GM23338 (cell line): ENCODE measurements around the gene KDR.

Experiments used
- CREB1 ChIP-seq: fragments of 250-450 bp; sonication (Bioruptor Pico); IDR thresholded peaks from 2 replicates; pipeline ENCODE4 v1.5.0; 2020; ENCODE audit warnings: low read depth, mild to moderate bottlenecking, moderate library complexity
- CTCF ChIP-seq, 2 experiments: fragments of 200-600 bp in 1 of 2; sonication (generic) in 1 of 2; conservative IDR thresholded peaks; 2 replicates each; pipeline versions ENCODE4 v1.5.1 to v1.6.1; 2016 to 2017; ENCODE audit warnings: antibody characterized with exemption in 2 of 2, low read depth in 2 of 2, mild to moderate bottlenecking in 2 of 2, moderate library complexity in 1 of 2
- ETS1 ChIP-seq: IDR thresholded peaks from 2 replicates; pipeline ENCODE4 v1.6.1; 2016; ENCODE audit warnings: antibody characterized with exemption
- EZH2 ChIP-seq: fragments of 200-600 bp; sonication (generic); IDR thresholded peaks from one replicate; pipeline ENCODE4 v1.8.0; 2017; ENCODE audit warnings: antibody characterized with exemption, mild to moderate bottlenecking, low read depth; ENCODE audit not compliant: unreplicated experiment
- POLR2AphosphoS5 ChIP-seq: IDR thresholded peaks from 2 replicates; pipeline ENCODE4 v1.6.1; 2016; ENCODE audit warnings: antibody characterized with exemption, low read depth
- REST ChIP-seq: IDR thresholded peaks from one replicate; pipeline ENCODE4 v1.6.1; 2018; ENCODE audit warnings: antibody characterized with exemption; ENCODE audit not compliant: unreplicated experiment
- ZNF331 ChIP-seq: fragments of 250-450 bp; sonication (Bioruptor Pico); IDR thresholded peaks from 2 replicates; pipeline ENCODE4 v1.5.0; 2020; ENCODE audit warnings: low read depth, mild to moderate bottlenecking, moderate library complexity

DNA sequence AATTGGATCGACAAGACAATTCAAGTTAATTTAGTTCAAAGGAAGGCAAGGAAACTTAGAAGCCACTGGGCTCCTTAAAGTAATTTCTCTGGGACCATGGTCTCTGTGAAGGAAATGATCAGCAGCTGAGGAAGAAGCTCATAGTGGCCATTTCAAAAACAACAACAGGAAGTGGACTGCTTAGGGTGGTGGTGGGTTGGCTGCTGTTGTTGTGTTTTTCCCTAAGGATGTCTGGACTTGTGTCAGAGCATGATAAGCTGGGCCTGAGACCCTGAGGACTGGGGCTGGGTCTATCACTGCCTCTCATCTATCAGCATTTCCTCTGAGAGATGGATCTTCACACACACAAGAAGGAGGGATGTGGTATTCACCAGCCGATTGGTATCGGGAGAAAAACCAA lies 18.3 kb downstream of the KDR start:
- TF ChIP-seq EZH2 (no peak), CTCF (conservative IDR thresholded peaks at IDR 0.05; ENCODE audit: low read depth in 2 of 2) (no peak), POLR2AphosphoS5 (no peak), CREB1 (no peak), ZNF331 (CRISPR knock-in tag) (no peak), ETS1 (no peak), REST (no peak)
